Endothelial cell of umbilical vein (primary cell): ENCODE results near the gene UST. TPM values are rescaled to one million over a fixed set of nuclear protein-coding genes. Genes with fewer than 3 reads are reported as not detected.

Experiments used
- BruUV-seq: library from RNA; stranded (reverse); fragments of 400-500 nt; replicated peaks from 2 replicates; lab custom pipeline; 2021; lab: Mats Ljungman, UMichigan
- CTCF ChIA-PET: fragments of 300-600, 350-600 bp; sonication (Branson Sonifier 250); formaldehyde crosslinking; loops from one replicate; lab custom pipeline; 2021; ENCODE audit warnings: antibody characterized with exemption, inconsistent platforms; lab: Charles Lee
- POLR2A ChIA-PET: fragments of 300-600, 350-600 bp; sonication (Branson Sonifier 250); formaldehyde crosslinking; loops from one replicate; lab custom pipeline; 2021; ENCODE audit warnings: antibody characterized with exemption, inconsistent platforms; lab: Charles Lee
- DNase-seq: peaks from one replicate; pipeline ENCODE4 v3.0.0-alpha.2; 2011; ENCODE audit warnings: low read depth, low spot score
- FAIRE-seq: peaks from 2 replicates; lab custom pipeline; 2011; peaks lifted over from hg19 to GRCh38; lab: Jason Lieb, UNC
- H2AFZ ChIP-seq: 2 replicates; pipeline ENCODE4 v1.6.0; 2012; ENCODE audit warnings: low read depth, low read length, control low read depth, inconsistent platforms
- H3K27ac ChIP-seq: 2 replicates; pipeline ENCODE4 v1.5.1; 2011; ENCODE audit warnings: low read depth, mild to moderate bottlenecking, control low read depth, low read length, moderate library complexity; ENCODE audit not compliant: insufficient read depth
- H3K27me3 ChIP-seq, 2 experiments: 2 replicates each; pipeline versions ENCODE4 v1.6.0 to v1.6.1; 2011; ENCODE audit warnings: low read length in 2 of 2, mixed read lengths in 1 of 2; ENCODE audit not compliant: control insufficient read depth in 2 of 2, insufficient read depth in 2 of 2
- H3K36me3 ChIP-seq, 2 experiments: 2 replicates in 1 of 2; 3 replicates in 1 of 2; pipeline ENCODE4 v1.5.1; 2011; ENCODE audit warnings: low read length in 2 of 2, mild to moderate bottlenecking in 1 of 2, moderate library complexity in 1 of 2; ENCODE audit not compliant: control insufficient read depth in 2 of 2, insufficient read depth in 2 of 2; ENCODE audit errors: extremely low read depth in 1 of 2
- H3K4me1 ChIP-seq: 3 replicates; pipeline ENCODE4 v1.5.1; 2011; ENCODE audit warnings: mild to moderate bottlenecking, low read length; ENCODE audit not compliant: control insufficient read depth, insufficient read depth; ENCODE audit errors: extremely low read depth
- H3K4me2 ChIP-seq: 2 replicates; pipeline ENCODE4 v1.6.1; 2011; ENCODE audit warnings: low read length, control low read depth, mixed read lengths; ENCODE audit not compliant: insufficient read depth
- H3K4me3 ChIP-seq, 3 experiments: fragments of 200-600 bp in 1 of 3; sonication (generic), shearing (Covaris generic) in 1 of 3; replicated peaks in 1 of 3; 2 replicates each; pipeline ENCODE4 v1.5.1; 2011 to 2016; ENCODE audit warnings: control low read depth in 3 of 3, low read length in 3 of 3, mild to moderate bottlenecking in 2 of 3, inconsistent platforms in 1 of 3, low read depth in 1 of 3, moderate library complexity in 1 of 3; ENCODE audit not compliant: insufficient read depth in 1 of 3
- H3K79me2 ChIP-seq: 2 replicates; pipeline ENCODE4 v1.6.0; 2012; ENCODE audit warnings: low read length, inconsistent platforms; ENCODE audit not compliant: control insufficient read depth, insufficient read depth
- H3K9ac ChIP-seq: replicated peaks from 2 replicates; pipeline ENCODE3; 2011; ENCODE audit warnings: low read length, control low read depth; ENCODE audit not compliant: insufficient read depth; ENCODE audit errors: extremely low read depth
- H3K9me1 ChIP-seq: replicated peaks from 3 replicates; pipeline ENCODE4 v1.6.0; 2011; ENCODE audit warnings: mild to moderate bottlenecking, low read length; ENCODE audit not compliant: control insufficient read depth, insufficient read depth; ENCODE audit errors: extremely low read depth
- H3K9me3 ChIP-seq: replicated peaks from 2 replicates; pipeline ENCODE4 v1.5.1; 2012; ENCODE audit warnings: low read length, inconsistent platforms; ENCODE audit not compliant: control insufficient read depth, insufficient read depth
- H4K20me1 ChIP-seq: replicated peaks from 2 replicates; pipeline ENCODE3; 2011; ENCODE audit warnings: mild to moderate bottlenecking, low read length; ENCODE audit not compliant: control insufficient read depth, insufficient read depth; ENCODE audit errors: extremely low read depth
- CTCF ChIP-seq, 2 donors: IDR thresholded peaks; 1 replicate in 1 of 2; 2 replicates in 1 of 2; pipeline ENCODE4 v1.5.1; 2011; ENCODE audit warnings: low read length in 2 of 2, mild to moderate bottlenecking in 2 of 2, moderate library complexity in 2 of 2, control low read depth in 1 of 2, inconsistent platforms in 1 of 2, low read depth in 1 of 2; ENCODE audit not compliant: insufficient read depth in 1 of 2; ENCODE audit errors: extremely low read depth in 1 of 2
- FOS ChIP-seq: IDR thresholded peaks from 2 replicates; pipeline ENCODE4 v1.6.1; 2011; ENCODE audit warnings: mild to moderate bottlenecking, low read length, moderate library complexity, borderline replicate concordance; ENCODE audit not compliant: insufficient read depth
- GATA2 ChIP-seq: IDR thresholded peaks from 2 replicates; pipeline ENCODE4 v1.7.0; 2011; ENCODE audit warnings: low read depth, mild to moderate bottlenecking, moderate library complexity, mixed read lengths, low read length; ENCODE audit not compliant: insufficient read length, insufficient read depth
- JUN ChIP-seq: IDR thresholded peaks from 2 replicates; pipeline ENCODE4 v1.6.1; 2011; ENCODE audit warnings: borderline replicate concordance, low read depth; ENCODE audit not compliant: insufficient read length, insufficient read depth
- MAX ChIP-seq: IDR thresholded peaks from 2 replicates; pipeline ENCODE4 v1.6.1; 2011; ENCODE audit not compliant: insufficient read depth, insufficient read length
- MYC ChIP-seq: IDR thresholded peaks from one replicate; pipeline ENCODE4 v1.6.1; 2011; ENCODE audit warnings: mild to moderate bottlenecking, low read depth, low read length
- POLR2AphosphoS5 ChIP-seq: IDR thresholded peaks from 2 replicates; pipeline ENCODE4 v1.6.1; 2012; ENCODE audit warnings: low read depth, mild to moderate bottlenecking, control low read depth, low read length, moderate library complexity; ENCODE audit not compliant: insufficient read depth
- dilution Hi-C: fragments of 300-500 bp; cut with MboI; formaldehyde crosslinking; loops from one replicate; pipeline ENCODE4 v1.15.0; 2019; ENCODE audit warnings: low sequenced_read_pairs; ENCODE audit not compliant: extremely low pct_ligation_motif_present
- intact Hi-C: fragments of 100-400 bp; cut with micrococcal nuclease; formaldehyde crosslinking; loops from one replicate; pipeline ENCODE4 v1.10.0; 2022
- polyA plus RNA-seq, 4 experiments: library from polyadenylated mRNA; depleted of rRNA in 3 of 4; stranded (reverse) in 3 of 4; unstranded in 1 of 4; fragments of >200 nt; gene quantifications; 2 replicates each; pipeline versions ENCODE4 v1.2.1 to v1.2.3, GENCODE V29; 2011 to 2012; ENCODE audit warnings: missing spikeins in 1 of 4
- total RNA-seq: library from RNA; stranded (reverse); gene quantifications from 2 replicates; pipeline ENCODE4 v1.2.3, GENCODE V29; 2021

UST gene
- total and polyA plus RNA-seq, 2 donors (not counting 3 experiments of a cell fraction or from before 2014, with no cell fraction given): 0.26 to 0.84 TPM

GRCh38 chr6:148890096-148890495 is 143.3 kb downstream of the UST start:
- H4K20me1 ChIP-seq: no peaks in the 10 kb centered on the region
- no peak overlapping the region for H3K4me3 ChIP-seq
- TF ChIP-seq GATA2 (no peak), POLR2AphosphoS5 (no peak), MYC (no peak), CTCF (IDR thresholded peaks at IDR 0.05; ENCODE audit: extremely low read depth in 1 of 2, insufficient read depth in 1 of 2, low read depth in 1 of 2, low read length in 2 of 2) (no peak), JUN (no peak), FOS (no peak), MAX (no peak)
- FAIRE-seq (no peak), DNase-seq (no peak)
- no peaks in the 10 kb centered on the region for H3K36me3 ChIP-seq
- H3K27me3 ChIP-seq: no peaks in the 10 kb centered on the region
- H3K4me1 ChIP-seq: peaks cover 13% of the 10 kb centered on the region
- H3K79me2 ChIP-seq: no peaks in the 10 kb centered on the region
- BruUV-seq: no TSS peak
- no peak overlapping the region for H3K27ac ChIP-seq
- dilution Hi-C loops: no loop called here
- H3K4me2 ChIP-seq: no peak overlapping the region
- no peak overlapping the region for H2AFZ ChIP-seq
- ChIA-PET POLR2A (no interaction called here), CTCF (no interaction called here)
- intact Hi-C loops: no loop called here
- no peaks in the 10 kb centered on the region for H3K9me3 ChIP-seq
- H3K9me1 ChIP-seq: no peaks in the 10 kb centered on the region
- H3K9ac ChIP-seq: no peak overlapping the region
